Esophagus (tissue), 2 donors: ENCODE data around the gene ABCC10. TPM values are rescaled to one million over a fixed set of nuclear protein-coding genes. Genes with fewer than 3 reads are reported as not detected.

Experiments used
- H3K27ac ChIP-seq, 2 donors: one replicate each; pipeline ENCODE4 v1.5.1; 2013; ENCODE audit warnings: low read depth in 2 of 2, mild to moderate bottlenecking in 2 of 2, inconsistent platforms in 1 of 2, low read length in 1 of 2, moderate library complexity in 1 of 2
- H3K27me3 ChIP-seq, 2 donors: one replicate each; pipeline ENCODE4 v1.6.1; 2013; ENCODE audit warnings: low read length in 2 of 2, control low read depth in 1 of 2, mild to moderate bottlenecking in 1 of 2; ENCODE audit not compliant: insufficient read depth in 2 of 2, control insufficient read depth in 1 of 2
- H3K36me3 ChIP-seq, 2 donors: one replicate each; pipeline ENCODE4 v1.6.1; 2013; ENCODE audit warnings: low read length in 1 of 2; ENCODE audit not compliant: control insufficient read depth in 2 of 2, insufficient read depth in 2 of 2
- H3K4me1 ChIP-seq, 2 donors: one replicate each; pipeline ENCODE4 v1.6.1; 2013; ENCODE audit warnings: low read length in 1 of 2; ENCODE audit not compliant: control insufficient read depth in 2 of 2, insufficient read depth in 2 of 2
- H3K4me3 ChIP-seq, 2 donors: one replicate each; pipeline ENCODE4 v1.5.1; 2013; ENCODE audit warnings: low read length in 2 of 2, mild to moderate bottlenecking in 2 of 2, low read depth in 1 of 2, moderate library complexity in 1 of 2
- H3K9me3 ChIP-seq, 2 donors: one replicate each; pipeline ENCODE4 v1.6.1; 2013; ENCODE audit warnings: mild to moderate bottlenecking in 2 of 2, low read depth in 1 of 2, low read length in 1 of 2, moderate library complexity in 1 of 2; ENCODE audit not compliant: control insufficient read depth in 2 of 2, insufficient read depth in 1 of 2
- WGBS, 2 donors: extraction: QIAGEN DNeasy Blood & Tissue Kit; methylation state at CpG; one replicate each; pipeline ENCODE4 v1.1.7; 2013; 5-methylcytosine and 5-hydroxymethylcytosine counted together
- polyA plus RNA-seq, 2 donors: library from polyadenylated mRNA; stranded (reverse); fragments of 200-250 nt; gene quantifications; one replicate each; pipeline ENCODE4 v1.2.3, GENCODE V29; 2013
- donor health status: healthy with polysubstance abuse.
- donor health status: Bipolar disorder and iron deficiency.

ABCC10 gene
- polyA plus RNA-seq, 2 donors, result 13.3 to 40.6 TPM

- no peaks in the 10 kb centered on the region for H3K9me3 ChIP-seq
- 20 to 29% methylated on average over 10 of the region's 10 CpGs for WGBS, 2 donors
- H3K36me3 ChIP-seq, result peaks cover 0 to 2% of the 10 kb centered on the region in 2 donors
- H3K4me3 ChIP-seq, result no peak overlapping the region
- peaks cover 8 to 30% of the 10 kb centered on the region in 2 donors for H3K4me1 ChIP-seq
- peak overlapping the region in 1 of 2 donors; percentile 54 for H3K27ac ChIP-seq
- H3K27me3 ChIP-seq, result no peaks in the 10 kb centered on the region
Observed at GRCh38 chr6:43491750-43492661, 64.7 kb downstream of the ABCC10 start.

GRCh38 chr6:43492673-43493072 lies 65.3 kb downstream of the ABCC10 start:
- 52 to 53% methylated on average over 3 of the region's 3 CpGs for WGBS, 2 donors
- Histone ChIP-seq H3K36me3 (peaks cover 0 to 2% of the 10 kb centered on the region in 2 donors), H3K9me3 (no peaks in the 10 kb centered on the region), H3K27ac (peak overlapping the region in 1 of 2 donors; percentile 54), H3K27me3 (no peaks in the 10 kb centered on the region), H3K4me3 (no peak overlapping the region), H3K4me1 (peaks cover 8 to 30% of the 10 kb centered on the region in 2 donors)

GRCh38 chr6:43493230-43493629 lies 65.9 kb downstream of the ABCC10 start:
- H3K9me3 ChIP-seq, result no peaks in the 10 kb centered on the region
- no peak overlapping the region for H3K4me3 ChIP-seq
- H3K27me3 ChIP-seq, result no peaks in the 10 kb centered on the region
- peaks cover 8 to 30% of the 10 kb centered on the region in 2 donors for H3K4me1 ChIP-seq
- H3K36me3 ChIP-seq, result peaks cover 0 to 5% of the 10 kb centered on the region in 2 donors
- H3K27ac ChIP-seq, result no peak overlapping the region
- 58 to 74% methylated on average over 2 of the region's 2 CpGs for WGBS, 2 donors

GRCh38 chr6:43493833-43494232 lies 66.5 kb downstream of the ABCC10 start:
- Histone ChIP-seq H3K4me1 (peaks cover 8 to 31% of the 10 kb centered on the region in 2 donors), H3K27ac (no peak overlapping the region)
- WGBS, 2 donors, result 62 to 66% methylated on average over 7 of the region's 7 CpGs

GRCh38 chr6:43494321-43494720 lies 67.0 kb downstream of the ABCC10 start:
- no peaks in the 10 kb centered on the region for H3K27me3 ChIP-seq
- no peak overlapping the region for H3K27ac ChIP-seq
- H3K4me3 ChIP-seq, result no peak overlapping the region
- peaks cover 8 to 33% of the 10 kb centered on the region in 2 donors for H3K4me1 ChIP-seq
- WGBS, 2 donors, result 77 to 88% methylated on average over 6 of the region's 6 CpGs
- H3K9me3 ChIP-seq, result no peaks in the 10 kb centered on the region
- peaks cover 4 to 14% of the 10 kb centered on the region in 2 donors for H3K36me3 ChIP-seq

More at GRCh38 chr6:43493833-43494232, 66.5 kb downstream of the ABCC10 start:
- H3K36me3 ChIP-seq, result peaks cover 0 to 9% of the 10 kb centered on the region in 2 donors
- no peak overlapping the region for H3K4me3 ChIP-seq
- H3K27me3 ChIP-seq, result no peaks in the 10 kb centered on the region
- no peaks in the 10 kb centered on the region for H3K9me3 ChIP-seq

- 87 to 92% methylated on average over 4 of the region's 4 CpGs for WGBS, 2 donors
- Histone ChIP-seq H3K4me3 (no peak overlapping the region), H3K36me3 (peaks cover 7 to 18% of the 10 kb centered on the region in 2 donors), H3K27me3 (no peaks in the 10 kb centered on the region), H3K4me1 (peaks cover 8 to 33% of the 10 kb centered on the region in 2 donors), H3K9me3 (no peaks in the 10 kb centered on the region), H3K27ac (peak overlapping the region in 1 of 2 donors; percentile 70)
Observed at GRCh38 chr6:43494766-43495165, 67.4 kb downstream of the ABCC10 start.

GRCh38 chr6:43495409-43495941 lies 68.1 kb downstream of the ABCC10 start:
- WGBS, 2 donors, result 42 to 57% methylated on average over 4 of the region's 4 CpGs
- Histone ChIP-seq H3K36me3 (peaks cover 8 to 23% of the 10 kb centered on the region in 2 donors), H3K27ac (peak overlapping the region; percentile 56 to 70), H3K9me3 (no peaks in the 10 kb centered on the region), H3K4me3 (no peak overlapping the region), H3K4me1 (peaks cover 8 to 33% of the 10 kb centered on the region in 2 donors), H3K27me3 (no peaks in the 10 kb centered on the region)

GRCh38 chr6:43496370-43497128 lies 69.2 kb downstream of the ABCC10 start:
- Histone ChIP-seq H3K9me3 (no peaks in the 10 kb centered on the region), H3K36me3 (peaks cover 12 to 33% of the 10 kb centered on the region in 2 donors), H3K4me3 (no peak overlapping the region), H3K4me1 (peaks cover 8 to 33% of the 10 kb centered on the region in 2 donors), H3K27ac (peak overlapping the region; percentile 29 to 56), H3K27me3 (no peaks in the 10 kb centered on the region)
- WGBS, 2 donors, result 32 to 48% methylated on average over 18 of the region's 18 CpGs

GRCh38 chr6:43497129-43497396 lies 69.7 kb downstream of the ABCC10 start:
- H3K27ac ChIP-seq, result peak overlapping the region in 1 of 2 donors; percentile 29
- H3K36me3 ChIP-seq, result peaks cover 12 to 33% of the 10 kb centered on the region in 2 donors
- peaks cover 8 to 29% of the 10 kb centered on the region in 2 donors for H3K4me1 ChIP-seq
- no peaks in the 10 kb centered on the region for H3K9me3 ChIP-seq
- no peaks in the 10 kb centered on the region for H3K27me3 ChIP-seq
- no peak overlapping the region for H3K4me3 ChIP-seq
- WGBS, 2 donors, result 71 to 82% methylated on average over 6 of the region's 6 CpGs
